Thymus (tissue), 11 donors: ENCODE measurements around the gene BCAN. TPM values are rescaled to one million over a fixed set of nuclear protein-coding genes. Genes with fewer than 3 reads are reported as not detected.

Source experiments
- DNase-seq, 9 donors: peaks; one replicate each; pipeline ENCODE4 v3.0.0-alpha.2; 2013; ENCODE audit warnings: low spot score in 9 of 9, low read depth in 6 of 9, missing footprints in 1 of 9
- H3K27ac ChIP-seq, 2 donors: one replicate each; pipeline ENCODE4 v1.5.1; 2013; ENCODE audit warnings: control low read depth in 1 of 2, low read depth in 1 of 2, low read length in 1 of 2, mild to moderate bottlenecking in 1 of 2, moderate library complexity in 1 of 2
- H3K27me3 ChIP-seq, 2 donors: one replicate each; pipeline ENCODE4 v1.5.1; 2013; ENCODE audit warnings: low read length in 1 of 2; ENCODE audit not compliant: control insufficient read depth in 2 of 2, insufficient read depth in 1 of 2
- H3K36me3 ChIP-seq, 2 donors: one replicate each; pipeline ENCODE4 v1.5.1; 2013; ENCODE audit warnings: low read length in 1 of 2, mild to moderate bottlenecking in 1 of 2, moderate library complexity in 1 of 2; ENCODE audit not compliant: control insufficient read depth in 2 of 2, insufficient read depth in 2 of 2
- H3K4me1 ChIP-seq, 2 donors: one replicate each; pipeline ENCODE4 v1.5.1; 2013; ENCODE audit warnings: low read length in 2 of 2; ENCODE audit not compliant: control insufficient read depth in 2 of 2, insufficient read depth in 2 of 2
- H3K4me3 ChIP-seq, 2 donors: one replicate each; pipeline ENCODE4 v1.5.1; 2013; ENCODE audit warnings: low read length in 2 of 2, control low read depth in 1 of 2, mild to moderate bottlenecking in 1 of 2
- H3K9me3 ChIP-seq, 2 donors: one replicate each; pipeline ENCODE4 v1.5.1; 2013; ENCODE audit warnings: low read length in 1 of 2, mild to moderate bottlenecking in 1 of 2; ENCODE audit not compliant: control insufficient read depth in 2 of 2, insufficient read depth in 1 of 2
- WGBS: extraction: QIAGEN DNeasy Blood & Tissue Kit; methylation state at CpG from one replicate; pipeline ENCODE4 v1.1.7; 2013; 5-methylcytosine and 5-hydroxymethylcytosine counted together
- polyA plus RNA-seq: library from polyadenylated mRNA; stranded (reverse); fragments of 200-250 nt; gene quantifications from one replicate; pipeline ENCODE4 v1.2.3, GENCODE V29; 2013
- total RNA-seq: library from RNA; stranded (reverse); fragments of 120-200 nt; gene quantifications from one replicate; pipeline ENCODE4 v1.2.4, GENCODE V29; 2013
- donor health status: healthy.

Gene BCAN
- total and polyA plus RNA-seq, 2 donors: 0.24 to 0.43 TPM

DNA sequence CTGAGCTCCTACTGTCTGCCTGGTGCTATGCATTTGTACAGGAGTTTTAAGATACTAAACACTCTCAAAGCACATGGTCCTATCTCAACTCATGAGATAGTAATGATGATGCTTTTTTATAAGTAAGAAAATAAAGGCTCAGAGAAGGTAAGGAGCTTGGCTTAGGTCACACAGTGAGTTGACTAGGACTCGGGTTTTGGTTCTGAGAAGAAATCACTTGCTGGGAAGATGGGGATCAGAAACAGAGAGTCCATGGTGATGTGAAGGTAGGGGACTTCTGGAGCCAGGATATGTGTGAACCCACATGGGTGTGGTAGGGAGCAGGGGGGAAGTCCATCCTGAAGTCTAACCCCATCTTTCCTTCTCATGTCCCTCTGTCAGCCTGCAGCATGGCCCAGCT is 3.7 kb downstream of the BCAN start:
- WGBS: 98% methylated on average over 1 of the region's 1 CpG

DNA sequence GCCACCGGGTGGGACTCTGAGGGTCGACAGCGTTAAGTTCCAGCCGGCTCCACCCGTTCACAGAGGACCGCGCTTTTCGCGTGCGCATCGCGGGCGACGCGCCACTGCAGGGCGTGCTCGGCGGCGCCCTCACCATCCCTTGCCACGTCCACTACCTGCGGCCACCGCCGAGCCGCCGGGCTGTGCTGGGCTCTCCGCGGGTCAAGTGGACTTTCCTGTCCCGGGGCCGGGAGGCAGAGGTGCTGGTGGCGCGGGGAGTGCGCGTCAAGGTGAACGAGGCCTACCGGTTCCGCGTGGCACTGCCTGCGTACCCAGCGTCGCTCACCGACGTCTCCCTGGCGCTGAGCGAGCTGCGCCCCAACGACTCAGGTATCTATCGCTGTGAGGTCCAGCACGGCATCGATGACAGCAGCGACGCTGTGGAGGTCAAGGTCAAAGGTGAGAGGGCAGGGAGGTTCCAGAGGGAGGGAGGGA is 4.9 kb downstream of the BCAN start:
- H3K27me3 ChIP-seq: peaks cover 65 to 99% of the 10 kb centered on the region in 2 donors
- WGBS: 19% methylated on average over 51 of the region's 51 CpGs
- H3K4me1 ChIP-seq: peaks cover 0 to 2% of the 10 kb centered on the region in 2 donors
- no peak overlapping the region for H3K4me3 ChIP-seq
- DNase-seq: no peak
- no peaks in the 10 kb centered on the region for H3K36me3 ChIP-seq
- H3K27ac ChIP-seq: no peak overlapping the region
- peaks cover 0 to 4% of the 10 kb centered on the region in 2 donors for H3K9me3 ChIP-seq

More for the DNA sequence above, 3.7 kb downstream of the BCAN start:
- H3K27ac ChIP-seq: no peak overlapping the region
- no peak overlapping the region for H3K4me3 ChIP-seq
- peaks cover 0 to 2% of the 10 kb centered on the region in 2 donors for H3K4me1 ChIP-seq
- H3K36me3 ChIP-seq: no peaks in the 10 kb centered on the region
- H3K27me3 ChIP-seq: peaks cover 76 to 100% of the 10 kb centered on the region in 2 donors
- DNase-seq: no peak
- peaks cover 0 to 4% of the 10 kb centered on the region in 2 donors for H3K9me3 ChIP-seq

DNA sequence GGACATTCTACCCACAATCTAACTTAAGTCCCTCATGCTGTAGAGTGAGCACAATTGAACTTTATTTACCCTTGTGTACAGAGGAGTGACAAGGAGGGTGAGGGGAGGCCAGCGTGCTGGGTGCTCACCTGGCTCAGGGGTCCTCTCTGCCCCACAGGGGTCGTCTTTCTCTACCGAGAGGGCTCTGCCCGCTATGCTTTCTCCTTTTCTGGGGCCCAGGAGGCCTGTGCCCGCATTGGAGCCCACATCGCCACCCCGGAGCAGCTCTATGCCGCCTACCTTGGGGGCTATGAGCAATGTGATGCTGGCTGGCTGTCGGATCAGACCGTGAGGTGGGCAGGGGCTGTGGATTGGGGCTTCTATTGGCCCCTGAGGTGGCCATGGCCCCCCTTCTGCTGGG is 5.4 kb downstream of the BCAN start:
- 82% methylated on average over 10 of the region's 10 CpGs for WGBS
- Histone ChIP-seq H3K4me3 (no peak overlapping the region), H3K9me3 (peaks cover 0 to under 1% of the 10 kb centered on the region in 2 donors), H3K36me3 (no peaks in the 10 kb centered on the region), H3K27ac (no peak overlapping the region), H3K27me3 (peaks cover 59 to 99% of the 10 kb centered on the region in 2 donors), H3K4me1 (peaks cover 0 to 2% of the 10 kb centered on the region in 2 donors)
- no peak for DNase-seq

DNA sequence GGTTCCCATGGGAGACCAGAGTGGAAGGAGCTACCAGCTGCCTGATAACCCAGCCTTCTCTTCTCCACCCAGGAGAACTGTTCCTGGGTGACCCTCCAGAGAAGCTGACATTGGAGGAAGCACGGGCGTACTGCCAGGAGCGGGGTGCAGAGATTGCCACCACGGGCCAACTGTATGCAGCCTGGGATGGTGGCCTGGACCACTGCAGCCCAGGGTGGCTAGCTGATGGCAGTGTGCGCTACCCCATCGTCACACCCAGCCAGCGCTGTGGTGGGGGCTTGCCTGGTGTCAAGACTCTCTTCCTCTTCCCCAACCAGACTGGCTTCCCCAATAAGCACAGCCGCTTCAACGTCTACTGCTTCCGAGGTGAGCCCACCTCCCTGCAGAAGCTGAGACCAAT is 6.6 kb downstream of the BCAN start:
- H3K4me1 ChIP-seq: peaks cover 0 to 2% of the 10 kb centered on the region in 2 donors
- DNase-seq: no peak
- no peaks in the 10 kb centered on the region for H3K36me3 ChIP-seq
- H3K4me3 ChIP-seq: no peak overlapping the region
- peaks cover 48 to 99% of the 10 kb centered on the region in 2 donors for H3K27me3 ChIP-seq
- 81% methylated on average over 10 of the region's 10 CpGs for WGBS
- no peaks in the 10 kb centered on the region for H3K9me3 ChIP-seq
- no peak overlapping the region for H3K27ac ChIP-seq

DNA sequence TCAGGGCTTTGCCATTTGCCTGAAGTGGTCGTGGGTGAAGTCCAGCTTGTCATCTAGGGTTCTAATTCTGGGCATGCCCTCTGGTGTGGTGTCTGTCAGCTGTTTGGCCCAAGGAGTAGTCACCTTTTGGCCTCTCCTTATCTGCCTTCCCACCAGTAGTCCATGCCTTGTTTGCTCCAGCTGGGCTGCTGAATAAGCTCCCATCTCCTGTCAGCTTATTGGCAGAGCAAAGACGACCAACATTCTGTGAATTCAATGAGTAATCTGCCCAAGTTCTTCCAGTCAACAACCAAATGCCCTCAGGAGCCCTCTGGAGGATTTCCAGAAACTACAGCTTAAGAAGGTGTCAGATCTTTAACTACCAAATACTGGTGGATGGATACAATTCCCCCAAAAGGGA is 7.0 kb downstream of the BCAN start:
- DNase-seq: no peak
- no peaks in the 10 kb centered on the region for H3K9me3 ChIP-seq
- no peak overlapping the region for H3K27ac ChIP-seq
- H3K4me1 ChIP-seq: peaks cover 0 to 2% of the 10 kb centered on the region in 2 donors
- H3K27me3 ChIP-seq: peaks cover 49 to 99% of the 10 kb centered on the region in 2 donors
- no peaks in the 10 kb centered on the region for H3K36me3 ChIP-seq
- no peak overlapping the region for H3K4me3 ChIP-seq
- whole genome bisulfite sequencing: 16% methylated on average over 2 of the region's 2 CpGs

DNA sequence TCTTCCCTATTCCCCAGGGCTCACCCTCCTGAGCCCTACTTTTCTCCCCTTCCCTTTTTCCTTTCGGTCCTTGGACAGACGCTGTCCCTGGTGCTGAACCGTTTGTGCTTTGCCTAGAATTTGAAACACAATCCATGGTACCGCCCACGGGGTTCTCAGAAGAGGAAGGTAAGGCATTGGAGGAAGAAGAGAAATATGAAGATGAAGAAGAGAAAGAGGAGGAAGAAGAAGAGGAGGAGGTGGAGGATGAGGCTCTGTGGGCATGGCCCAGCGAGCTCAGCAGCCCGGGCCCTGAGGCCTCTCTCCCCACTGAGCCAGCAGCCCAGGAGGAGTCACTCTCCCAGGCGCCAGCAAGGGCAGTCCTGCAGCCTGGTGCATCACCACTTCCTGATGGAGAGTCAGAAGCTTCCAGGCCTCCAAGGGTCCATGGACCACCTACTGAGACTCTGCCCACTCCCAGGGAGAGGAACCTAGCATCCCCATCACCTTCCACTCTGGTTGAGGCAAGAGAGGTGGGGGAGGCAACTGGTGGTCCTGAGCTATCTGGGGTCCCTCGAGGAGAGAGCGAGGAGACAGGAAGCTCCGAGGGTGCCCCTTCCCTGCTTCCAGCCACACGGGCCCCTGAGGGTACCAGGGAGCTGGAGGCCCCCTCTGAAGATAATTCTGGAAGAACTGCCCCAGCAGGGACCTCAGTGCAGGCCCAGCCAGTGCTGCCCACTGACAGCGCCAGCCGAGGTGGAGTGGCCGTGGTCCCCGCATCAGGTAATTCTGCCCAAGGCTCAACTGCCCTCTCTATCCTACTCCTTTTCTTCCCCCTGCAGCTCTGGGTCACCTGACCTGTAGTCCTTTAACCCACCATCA is 10.4 kb downstream of the BCAN start:
- DNase-seq: peak in 2 of 9 donors; percentile 30 to 53
- Histone ChIP-seq H3K4me1 (peaks cover 3 to 10% of the 10 kb centered on the region in 2 donors), H3K4me3 (no peak overlapping the region), H3K9me3 (no peaks in the 10 kb centered on the region), H3K27ac (no peak overlapping the region), H3K36me3 (no peaks in the 10 kb centered on the region), H3K27me3 (peaks cover 43 to 99% of the 10 kb centered on the region in 2 donors)
- WGBS: 50% methylated on average over 16 of the region's 16 CpGs

DNA sequence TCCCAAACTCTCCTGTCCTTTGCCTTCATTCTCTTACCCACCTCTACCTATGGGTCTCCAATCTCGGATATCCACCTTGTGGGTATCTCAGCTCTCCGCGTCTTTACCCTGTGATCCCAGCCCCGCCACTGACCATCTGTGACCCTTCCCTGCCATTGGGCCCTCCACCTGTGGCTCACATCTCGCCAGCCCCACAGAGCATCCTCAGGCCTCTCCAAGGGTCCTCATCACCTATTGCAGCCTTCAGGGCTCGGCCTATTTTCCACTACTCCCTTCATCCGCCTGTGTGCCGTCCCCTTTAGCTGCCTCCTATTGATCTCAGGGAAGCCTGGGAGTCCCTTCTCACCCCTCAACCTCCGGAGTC is 11.1 kb downstream of the BCAN start:
- H3K4me3 ChIP-seq: no peak overlapping the region
- H3K36me3 ChIP-seq: no peaks in the 10 kb centered on the region
- peaks cover 5 to 16% of the 10 kb centered on the region in 2 donors for H3K4me1 ChIP-seq
- peaks cover 42 to 99% of the 10 kb centered on the region in 2 donors for H3K27me3 ChIP-seq
- H3K27ac ChIP-seq: no peak overlapping the region
- DNase-seq: no peak
- H3K9me3 ChIP-seq: no peaks in the 10 kb centered on the region
- WGBS: 90% methylated on average over 9 of the region's 9 CpGs

DNA sequence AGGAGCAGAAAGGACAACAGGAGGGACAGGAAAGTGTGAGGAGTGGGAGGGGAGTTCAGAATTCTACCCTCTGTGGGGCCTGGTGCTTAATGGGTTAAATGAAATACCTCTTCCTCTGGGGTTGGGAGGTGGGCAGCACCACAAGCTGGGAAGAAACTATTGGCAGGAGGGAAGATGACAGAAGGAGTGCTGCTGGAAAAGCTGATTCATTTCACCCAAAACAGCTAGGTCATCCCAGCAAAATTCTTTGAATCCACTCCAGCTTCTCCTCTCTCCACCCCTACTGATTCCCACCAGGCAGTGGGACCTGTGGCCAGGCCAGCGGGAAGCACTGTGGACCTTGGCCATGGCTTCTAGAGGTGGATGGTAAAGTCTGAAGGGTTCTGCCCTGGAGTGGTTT is 12.8 kb downstream of the BCAN start:
- no peaks in the 10 kb centered on the region for H3K36me3 ChIP-seq
- peaks cover 5 to 21% of the 10 kb centered on the region in 2 donors for H3K4me1 ChIP-seq
- DNase-seq: no peak
- peaks cover 36 to 99% of the 10 kb centered on the region in 2 donors for H3K27me3 ChIP-seq
- H3K27ac ChIP-seq: no peak overlapping the region
- no peak overlapping the region for H3K4me3 ChIP-seq
- 88% methylated on average over 1 of the region's 1 CpG for WGBS
- H3K9me3 ChIP-seq: no peaks in the 10 kb centered on the region

DNA sequence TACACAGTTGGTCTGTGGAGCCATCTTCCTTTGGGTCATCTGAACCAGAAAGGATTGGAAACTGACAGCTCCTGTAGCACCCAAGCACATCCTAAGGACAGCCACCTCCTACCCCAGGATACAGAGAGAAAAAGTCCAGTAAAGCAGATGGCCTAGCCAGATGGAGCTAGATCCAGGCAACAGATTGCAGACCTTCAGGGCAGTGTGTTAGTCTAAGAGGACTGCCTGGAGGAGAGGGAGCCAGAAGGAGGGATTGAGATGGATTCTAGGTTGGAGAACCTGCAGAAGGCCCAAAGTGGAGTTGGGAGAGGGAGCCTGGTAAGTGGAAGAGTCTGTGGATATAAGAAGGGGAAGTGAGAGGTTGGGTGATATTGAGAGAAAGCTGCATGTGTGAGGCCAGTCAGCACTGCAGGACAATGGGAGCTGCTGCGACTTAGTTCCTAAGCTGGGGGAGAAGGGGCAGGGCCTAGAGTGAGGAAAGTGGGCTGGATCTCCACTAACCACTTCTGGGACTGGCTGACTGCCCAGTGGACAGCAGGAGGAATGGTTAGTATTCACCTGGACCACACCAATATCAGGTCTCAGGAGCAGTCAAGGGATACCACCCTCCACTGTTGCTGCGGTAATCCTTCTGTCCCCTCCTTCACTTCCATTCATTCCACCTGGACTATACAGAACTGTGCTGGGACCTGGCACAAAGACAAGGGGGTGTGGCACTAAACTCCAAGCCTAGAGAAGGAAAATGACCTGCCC is 13.4 kb downstream of the BCAN start:
- H3K4me1 ChIP-seq: peaks cover 5 to 26% of the 10 kb centered on the region in 2 donors
- WGBS: 59% methylated on average over 2 of the region's 2 CpGs
- H3K27ac ChIP-seq: no peak overlapping the region
- H3K36me3 ChIP-seq: no peaks in the 10 kb centered on the region
- no peak for DNase-seq
- no peak overlapping the region for H3K4me3 ChIP-seq
- no peaks in the 10 kb centered on the region for H3K9me3 ChIP-seq
- peaks cover 35 to 96% of the 10 kb centered on the region in 2 donors for H3K27me3 ChIP-seq
